ENCODE results near the gene BLOC1S3. TPM values are rescaled to one million over a fixed set of nuclear protein-coding genes. Genes with fewer than 3 reads are reported as not detected.
"Not testable (repeated sequence)": the region's sequence is repeated elsewhere in the genome, so short reads cannot be mapped to it uniquely, and the experiment has no call there.

The BLOC1S3 gene
- total and polyA plus RNA-seq, 5 experiments from 2014 or later: 8.4 to 22.5 (median 14.4) TPM

GRCh38 chr19:45229056-45229455, 50.5 kb downstream of the BLOC1S3 start:
- DNase-seq, H3K27ac Mint-ChIP-seq, H3K36me3 Mint-ChIP-seq, H3K9me3 Mint-ChIP-seq, H3K4me3 Mint-ChIP-seq, ATAC-seq, H3K4me1 Mint-ChIP-seq, POLR2A ChIA-PET: not testable (repeated sequence)
- H3K27me3 Mint-ChIP-seq: peaks cover 16 to 36% (median 20%) of the 10 kb centered on the region in 5 donors

Other genes starting within 250 kb of the BLOC1S3 start
- gene APOC4, start 236.5 kb upstream of the BLOC1S3 start, total RNA-seq: not detected
- not detected for gene APOC4, start 236.5 kb upstream of the BLOC1S3 start, polyA plus RNA-seq
- not detected for gene APOC2, start 232.7 kb upstream of the BLOC1S3 start, total RNA-seq
- gene APOC2, start 232.7 kb upstream of the BLOC1S3 start, polyA plus RNA-seq: not detected
- 10 to 100 TPM; 73.8 to 76.0 TPM for gene CLPTM1, start 223.4 kb upstream of the BLOC1S3 start, total RNA-seq
- 10 to 100 TPM; 13.2 to 20.6 (median 14.9) TPM for gene CLPTM1, start 223.4 kb upstream of the BLOC1S3 start, polyA plus RNA-seq
- 10 to 100 TPM; 30.2 to 41.6 TPM for gene RELB, start 177.3 kb upstream of the BLOC1S3 start, total RNA-seq
- 10 to 100 TPM in 1 of 3 donors, 1 to 10 TPM in 2; 6.7 to 17.2 (median 8.3) TPM for gene RELB, start 177.3 kb upstream of the BLOC1S3 start, polyA plus RNA-seq
- gene CLASRP, start 139.7 kb upstream of the BLOC1S3 start, total RNA-seq: 100 to 1,000 TPM; 141 to 150 TPM
- 1 to 10 TPM; 2.0 to 6.7 (median 5.3) TPM for gene CLASRP, start 139.7 kb upstream of the BLOC1S3 start, polyA plus RNA-seq
- 1 to 10 TPM; 2.3 to 2.4 TPM for gene ZNF296, start 102.3 kb upstream of the BLOC1S3 start, total RNA-seq
- 1 to 10 TPM; 1.0 to 1.6 (median 1.1) TPM for gene ZNF296, start 102.3 kb upstream of the BLOC1S3 start, polyA plus RNA-seq
- 10 to 100 TPM; 13.5 to 19.8 TPM for gene GEMIN7, start 99.5 kb upstream of the BLOC1S3 start, total RNA-seq
- 10 to 100 TPM; 44.2 to 70.0 (median 50.3) TPM for gene GEMIN7, start 99.5 kb upstream of the BLOC1S3 start, polyA plus RNA-seq
- gene PPP1R37, start 85.6 kb upstream of the BLOC1S3 start, total RNA-seq: 10 to 100 TPM; 32.9 to 33.3 TPM
- 1 to 10 TPM in 1 of 3 donors, under 1 TPM in 2; 0.40 to 2.0 (median 0.83) TPM for gene PPP1R37, start 85.6 kb upstream of the BLOC1S3 start, polyA plus RNA-seq
- 1 to 10 TPM in 1 of 2 experiments, under 1 TPM in 1; 0.85 to 1.0 TPM for gene NKPD1, start 17.8 kb upstream of the BLOC1S3 start, total RNA-seq
- gene NKPD1, start 17.8 kb upstream of the BLOC1S3 start, polyA plus RNA-seq: under 1 TPM; 0.17 to 0.47 (median 0.43) TPM
- gene TRAPPC6A, start 547 bp upstream of the BLOC1S3 start, total RNA-seq: 10 to 100 TPM; 48.5 to 51.0 TPM
- 100 to 1,000 TPM; 149 to 193 (median 183) TPM for gene TRAPPC6A, start 547 bp upstream of the BLOC1S3 start, polyA plus RNA-seq
- not detected for gene EXOC3L2, start 66.6 kb downstream of the BLOC1S3 start, total RNA-seq
- not detected for gene EXOC3L2, start 66.6 kb downstream of the BLOC1S3 start, polyA plus RNA-seq
- 10 to 100 TPM; 19.6 to 24.9 TPM for gene MARK4, start 72.5 kb downstream of the BLOC1S3 start, total RNA-seq
- gene MARK4, start 72.5 kb downstream of the BLOC1S3 start, polyA plus RNA-seq: under 1 TPM; 0.79 to 0.95 (median 0.91) TPM
- gene CKM, start 144.1 kb downstream of the BLOC1S3 start, total RNA-seq: not detected
- not detected for gene CKM, start 144.1 kb downstream of the BLOC1S3 start, polyA plus RNA-seq
- not detected for gene KLC3, start 162.0 kb downstream of the BLOC1S3 start, total RNA-seq
- gene KLC3, start 162.0 kb downstream of the BLOC1S3 start, polyA plus RNA-seq: not detected
- gene ERCC2, start 191.8 kb downstream of the BLOC1S3 start, total RNA-seq: 10 to 100 TPM; 21.5 to 23.7 TPM
- 1 to 10 TPM; 3.7 to 7.6 (median 7.0) TPM for gene ERCC2, start 191.8 kb downstream of the BLOC1S3 start, polyA plus RNA-seq
- gene PPP1R13L, start 226.3 kb downstream of the BLOC1S3 start, total RNA-seq: 10 to 100 TPM; 12.4 to 13.2 TPM
- 1 to 10 TPM in 2 of 3 donors, under 1 TPM in 1; 0.64 to 2.5 (median 1.2) TPM for gene PPP1R13L, start 226.3 kb downstream of the BLOC1S3 start, polyA plus RNA-seq
- 1 to 10 TPM; 3.3 to 3.4 TPM for gene POLR1G, start 227.9 kb downstream of the BLOC1S3 start, total RNA-seq
- 1 to 10 TPM; 2.4 to 7.4 (median 4.4) TPM for gene POLR1G, start 227.9 kb downstream of the BLOC1S3 start, polyA plus RNA-seq
- gene ERCC1, start 245.1 kb downstream of the BLOC1S3 start, total RNA-seq: 10 to 100 TPM; 59.2 to 61.0 TPM
- gene ERCC1, start 245.1 kb downstream of the BLOC1S3 start, polyA plus RNA-seq: 10 to 100 TPM; 32.2 to 38.6 (median 33.7) TPM

Measured in naive thymus-derived CD8-positive, alpha-beta T cell (primary cell).